Measurements from ENCODE around the gene RPL7A.
A peak's percentile ranks its signal among the peaks of the same experiment; 100 is the strongest.
"Not testable (repeated sequence)": the region's sequence is repeated elsewhere in the genome, so short reads cannot be mapped to it uniquely, and the experiment has no call there.

Gene RPL7A

GRCh38 chr9:133369422-133369821 lies 21.4 kb downstream of the RPL7A start:
- DNase-seq (ENCODE audit: low read depth) = no peak

- no peak for DNase-seq (ENCODE audit: low read depth)
Measured at GRCh38 chr9:133369933-133370332, 21.9 kb downstream of the RPL7A start.

- DNase-seq (ENCODE audit: low read depth) = no peak
Measured at GRCh38 chr9:133370685-133371084, 22.7 kb downstream of the RPL7A start.

GRCh38 chr9:133371261-133371711 lies 23.3 kb downstream of the RPL7A start:
- peak; percentile 49 for DNase-seq (ENCODE audit: low read depth)

GRCh38 chr9:133372144-133372543 lies 24.1 kb downstream of the RPL7A start:
- DNase-seq (ENCODE audit: low read depth) = no peak

GRCh38 chr9:133374612-133375115 lies 26.6 kb downstream of the RPL7A start:
- no peak for DNase-seq (ENCODE audit: low read depth)

- no peak for DNase-seq (ENCODE audit: low read depth)
Measured at GRCh38 chr9:133375116-133375723, 27.2 kb downstream of the RPL7A start.

- peak; percentile 86 for DNase-seq (ENCODE audit: low read depth)
Measured at GRCh38 chr9:133375724-133376654, 28.0 kb downstream of the RPL7A start, which contains the start of the genes STKLD1 and SURF4. TSS of gene STKLD1 (plus strand) at chr9:133376366. CDS start at chr9:133376474, 108 bp downstream. TSS of gene SURF4 (minus strand) at chr9:133376060. CDS start at chr9:133375969, 91 bp downstream.

GRCh38 chr9:133377280-133377679 lies 29.3 kb downstream of the RPL7A start:
- DNase-seq (ENCODE audit: low read depth) = not testable (repeated sequence)

- no peak for DNase-seq (ENCODE audit: low read depth)
Measured at GRCh38 chr9:133377721-133378216, 29.8 kb downstream of the RPL7A start.

- DNase-seq (ENCODE audit: low read depth) = no peak
Measured at GRCh38 chr9:133378408-133378962, 30.5 kb downstream of the RPL7A start.

- DNase-seq (ENCODE audit: low read depth) = no peak
Measured at GRCh38 chr9:133379153-133380086, 31.4 kb downstream of the RPL7A start.

- no peak for DNase-seq (ENCODE audit: low read depth)
Measured at GRCh38 chr9:133380734-133381133, 32.7 kb downstream of the RPL7A start.

- DNase-seq (ENCODE audit: low read depth) = no peak
Measured at GRCh38 chr9:133382507-133383141, 34.6 kb downstream of the RPL7A start.

GRCh38 chr9:133383438-133383837 lies 35.4 kb downstream of the RPL7A start:
- no peak for DNase-seq (ENCODE audit: low read depth)

GRCh38 chr9:133384736-133385321 lies 36.8 kb downstream of the RPL7A start:
- no peak for DNase-seq (ENCODE audit: low read depth)

GRCh38 chr9:133385452-133385851 lies 37.4 kb downstream of the RPL7A start:
- DNase-seq (ENCODE audit: low read depth) = no peak

- no peak for DNase-seq (ENCODE audit: low read depth)
Measured at GRCh38 chr9:133386338-133386737, 38.3 kb downstream of the RPL7A start.

GRCh38 chr9:133387680-133388079 lies 39.7 kb downstream of the RPL7A start:
- DNase-seq (ENCODE audit: low read depth) = no peak

- DNase-seq (ENCODE audit: low read depth) = no peak
Measured at GRCh38 chr9:133389025-133389557, 41.1 kb downstream of the RPL7A start.

Data from stimulated activated CD8-positive, alpha-beta memory T cell treated with anti-CD3 and anti-CD28 coated beads, Interleukin-12 subunit alpha, Interleukin-12 subunit beta, amount 100 ng/mL, for 1 hour (primary cell).